Tibial nerve (tissue), 3 donors: ENCODE results near the gene EPSTI1.

ENCODE experiments used
- CTCF ChIP-seq, 5 experiments: fragments of 200-600 bp in 3 of 5; fragments of 450-650 bp in 2 of 5; sonication (generic) in 3 of 5; IDR thresholded peaks; one replicate each; pipeline ENCODE4 v1.5.1; 2016 to 2019; ENCODE audit warnings: antibody characterized with exemption in 5 of 5, mild to moderate bottlenecking in 3 of 5, moderate library complexity in 2 of 5
- POLR2A ChIP-seq, 2 donors: fragments of 450-650 bp; IDR thresholded peaks; one replicate each; pipeline ENCODE4 v1.6.1; 2017; ENCODE audit warnings: antibody characterized with exemption in 2 of 2, mild to moderate bottlenecking in 2 of 2, moderate library complexity in 2 of 2

- TF ChIP-seq POLR2A (IDR thresholded peaks at IDR 0.05) = no peak
- TF ChIP-seq CTCF (IDR thresholded peaks at IDR 0.05) = no peak
Observed at GRCh38 chr13:42892760-42893159, 99.3 kb downstream of the EPSTI1 start.
